Hepatocyte (in vitro differentiated cells): Measurements from ENCODE around the gene SPRR3. TPM values are rescaled to one million over a fixed set of nuclear protein-coding genes. Genes with fewer than 3 reads are reported as not detected.

Experiments
- DNase-seq: peaks from one replicate; pipeline ENCODE4 v3.0.0-alpha.2; 2016; ENCODE audit warnings: low spot score
- H2AFZ ChIP-seq: fragments of 200-600 bp; sonication (generic); 2 replicates; pipeline ENCODE4 v1.6.0; 2016; ENCODE audit warnings: antibody characterized with exemption, mild to moderate bottlenecking
- H3K27ac ChIP-seq: fragments of 200-600 bp; sonication (generic); 2 replicates; pipeline ENCODE4 v1.5.1; 2016; ENCODE audit warnings: mild to moderate bottlenecking
- H3K27me3 ChIP-seq: fragments of 200-600 bp; sonication (generic); 2 replicates; pipeline ENCODE4 v1.6.1; 2016
- H3K36me3 ChIP-seq: fragments of 200-600 bp; sonication (generic); replicated peaks from 2 replicates; pipeline ENCODE4 v1.5.1; 2016; ENCODE audit warnings: low read depth; ENCODE audit not compliant: insufficient read depth
- H3K4me1 ChIP-seq: fragments of 200-600 bp; sonication (generic); 2 replicates; pipeline ENCODE4 v1.5.1; 2016; ENCODE audit warnings: mild to moderate bottlenecking, moderate library complexity; ENCODE audit not compliant: insufficient read depth
- H3K4me2 ChIP-seq: fragments of 200-600 bp; sonication (generic); 2 replicates; pipeline ENCODE4 v1.6.0; 2016
- H3K4me3 ChIP-seq: fragments of 200-600 bp; sonication (generic); 2 replicates; pipeline ENCODE4 v1.5.1; 2016; ENCODE audit warnings: mild to moderate bottlenecking
- H3K79me2 ChIP-seq: fragments of 200-600 bp; sonication (generic); 2 replicates; pipeline ENCODE4 v1.6.0; 2017; ENCODE audit warnings: mild to moderate bottlenecking
- H3K9me2 ChIP-seq: fragments of 200-600 bp; sonication (generic); replicated peaks from 2 replicates; pipeline ENCODE4 v1.6.0; 2017; ENCODE audit warnings: mild to moderate bottlenecking; ENCODE audit not compliant: insufficient read depth
- H3K9me3 ChIP-seq: fragments of 200-600 bp; sonication (generic); 2 replicates; pipeline ENCODE4 v1.5.1; 2016; ENCODE audit warnings: low read depth, mild to moderate bottlenecking
- H4K20me1 ChIP-seq: fragments of 200-600 bp; sonication (generic); 2 replicates; pipeline ENCODE4 v1.6.0; 2016; ENCODE audit warnings: mild to moderate bottlenecking; ENCODE audit not compliant: insufficient read depth, poor library complexity, severe bottlenecking
- EZH2 ChIP-seq: fragments of 200-600 bp; sonication (generic); IDR thresholded peaks from 2 replicates; pipeline ENCODE4 v1.6.1; 2016; ENCODE audit warnings: antibody characterized with exemption, mild to moderate bottlenecking, borderline replicate concordance
- EZH2phosphoT487 ChIP-seq: fragments of 200-600 bp; sonication (generic); IDR thresholded peaks from one replicate; pipeline ENCODE4 v1.6.1; 2018; ENCODE audit warnings: antibody characterized with exemption, mild to moderate bottlenecking, low read depth, moderate library complexity; ENCODE audit not compliant: unreplicated experiment, severe bottlenecking
- WGBS: methylation state at CpG from one replicate; pipeline ENCODE4 v1.1.6; 2016; ENCODE audit warnings: low lambda C conversion rate; ENCODE audit errors: missing lambda C conversion rate; 5-methylcytosine and 5-hydroxymethylcytosine counted together
- polyA plus RNA-seq: library from polyadenylated mRNA; unstranded; fragments of >200 nt; fragmentation: Nextera tagmentation; extraction: Ambion mirVana; gene quantifications from 2 replicates; pipeline ENCODE4 v1.2.1, GENCODE V29; 2016
- total RNA-seq: library from RNA; depleted of rRNA; stranded (reverse); fragments of >200 nt; gene quantifications from 2 replicates; pipeline ENCODE4 v1.2.3, GENCODE V29; 2014
- TF ChIP-seq, protein P1 (sequence below): fragments of 200-600 bp; sonication (generic); IDR thresholded peaks from 2 replicates; pipeline ENCODE4 v1.5.1; 2016; ENCODE audit warnings: antibody characterized with exemption, mild to moderate bottlenecking; ENCODE audit not compliant: poor library complexity

The SPRR3 gene
- total and polyA plus RNA-seq, 2 experiments from 2014 or later: 0.40 TPM; not detected in 1

DNA sequence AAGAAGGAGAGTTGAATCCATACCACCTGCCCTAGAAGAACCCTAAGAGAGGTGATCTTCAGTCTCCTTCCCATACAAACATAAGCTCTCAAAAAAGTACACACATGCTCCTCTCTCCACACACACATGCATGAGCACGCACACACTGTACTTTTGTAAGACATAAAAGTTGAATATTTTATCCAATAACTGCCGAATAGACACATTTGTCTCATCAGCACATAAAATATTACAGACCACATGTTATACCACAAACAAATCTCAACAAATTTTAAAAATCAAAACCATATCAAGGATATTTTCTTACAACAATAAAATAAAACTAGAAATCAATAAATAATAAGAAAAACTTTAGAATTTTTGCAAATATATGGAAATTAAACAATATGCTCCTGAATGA is 15.0 kb upstream of the SPRR3 start:
- Histone ChIP-seq H3K4me2 (no peak overlapping the region), H3K27me3 (no peaks in the 10 kb centered on the region), H3K27ac (no peak overlapping the region), H3K9me2 (no peaks in the 10 kb centered on the region), H2AFZ (no peak overlapping the region), H3K4me3 (no peak overlapping the region), H3K9me3 (no peaks in the 10 kb centered on the region), H3K4me1 (no peaks in the 10 kb centered on the region), H3K79me2 (no peaks in the 10 kb centered on the region), H4K20me1 (no peaks in the 10 kb centered on the region), H3K36me3 (no peaks in the 10 kb centered on the region)
- WGBS: 55% methylated on average over 2 of the region's 2 CpGs
- TF ChIP-seq, protein P1, sequence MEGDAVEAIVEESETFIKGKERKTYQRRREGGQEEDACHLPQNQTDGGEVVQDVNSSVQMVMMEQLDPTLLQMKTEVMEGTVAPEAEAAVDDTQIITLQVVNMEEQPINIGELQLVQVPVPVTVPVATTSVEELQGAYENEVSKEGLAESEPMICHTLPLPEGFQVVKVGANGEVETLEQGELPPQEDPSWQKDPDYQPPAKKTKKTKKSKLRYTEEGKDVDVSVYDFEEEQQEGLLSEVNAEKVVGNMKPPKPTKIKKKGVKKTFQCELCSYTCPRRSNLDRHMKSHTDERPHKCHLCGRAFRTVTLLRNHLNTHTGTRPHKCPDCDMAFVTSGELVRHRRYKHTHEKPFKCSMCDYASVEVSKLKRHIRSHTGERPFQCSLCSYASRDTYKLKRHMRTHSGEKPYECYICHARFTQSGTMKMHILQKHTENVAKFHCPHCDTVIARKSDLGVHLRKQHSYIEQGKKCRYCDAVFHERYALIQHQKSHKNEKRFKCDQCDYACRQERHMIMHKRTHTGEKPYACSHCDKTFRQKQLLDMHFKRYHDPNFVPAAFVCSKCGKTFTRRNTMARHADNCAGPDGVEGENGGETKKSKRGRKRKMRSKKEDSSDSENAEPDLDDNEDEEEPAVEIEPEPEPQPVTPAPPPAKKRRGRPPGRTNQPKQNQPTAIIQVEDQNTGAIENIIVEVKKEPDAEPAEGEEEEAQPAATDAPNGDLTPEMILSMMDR: no peak
- no peak for TF ChIP-seq EZH2phosphoT487
- no peak for TF ChIP-seq EZH2
- no peak for DNase-seq

GRCh38 chr1:152993186-152993585 is 8.4 kb upstream of the SPRR3 start:
- Histone ChIP-seq H3K4me3 (no peak overlapping the region), H3K4me2 (no peak overlapping the region), H2AFZ (no peak overlapping the region), H3K9me2 (no peaks in the 10 kb centered on the region), H4K20me1 (peaks cover 3% of the 10 kb centered on the region), H3K36me3 (no peaks in the 10 kb centered on the region), H3K27ac (no peak overlapping the region), H3K4me1 (no peaks in the 10 kb centered on the region), H3K9me3 (no peaks in the 10 kb centered on the region), H3K79me2 (no peaks in the 10 kb centered on the region), H3K27me3 (no peaks in the 10 kb centered on the region)
- no peak for TF ChIP-seq EZH2phosphoT487
- TF ChIP-seq, protein P1: no peak
- DNase-seq: no peak
- 57% methylated on average over 6 of the region's 6 CpGs for WGBS

GRCh38 chr1:152995842-152996241 is 5.7 kb upstream of the SPRR3 start:
- H3K36me3 ChIP-seq: no peaks in the 10 kb centered on the region
- no peak overlapping the region for H2AFZ ChIP-seq
- TF ChIP-seq EZH2phosphoT487 (no peak), EZH2 (no peak)
- TF ChIP-seq, protein P1: no peak
- 19% methylated on average over 1 of the region's 1 CpG for WGBS
- peaks cover 3% of the 10 kb centered on the region for H4K20me1 ChIP-seq
- no peaks in the 10 kb centered on the region for H3K9me2 ChIP-seq
- H3K9me3 ChIP-seq: peaks cover 2% of the 10 kb centered on the region
- H3K4me1 ChIP-seq: no peaks in the 10 kb centered on the region
- no peak overlapping the region for H3K27ac ChIP-seq
- H3K79me2 ChIP-seq: no peaks in the 10 kb centered on the region
- DNase-seq: no peak
- no peaks in the 10 kb centered on the region for H3K27me3 ChIP-seq
- no peak overlapping the region for H3K4me3 ChIP-seq
- H3K4me2 ChIP-seq: no peak overlapping the region
